Inflammatory macrophage treated with lipopolysaccharide for 4 hours (primary cell): Measurements from ENCODE around the gene CHKA.
"Not testable (repeated sequence)": the region's sequence is repeated elsewhere in the genome, so short reads cannot be mapped to it uniquely, and the experiment has no call there.

Experiments used
- DNase-seq: peaks from one replicate; pipeline ENCODE4 v3.0.0-alpha.2; 2020

CHKA gene

GRCh38 chr11:68115285-68115684, 5.9 kb downstream of the CHKA start:
- DNase-seq: peak; percentile 55

- peak; percentile 67 for DNase-seq
Observed at GRCh38 chr11:68113986-68114385, 7.2 kb downstream of the CHKA start.

DNA sequence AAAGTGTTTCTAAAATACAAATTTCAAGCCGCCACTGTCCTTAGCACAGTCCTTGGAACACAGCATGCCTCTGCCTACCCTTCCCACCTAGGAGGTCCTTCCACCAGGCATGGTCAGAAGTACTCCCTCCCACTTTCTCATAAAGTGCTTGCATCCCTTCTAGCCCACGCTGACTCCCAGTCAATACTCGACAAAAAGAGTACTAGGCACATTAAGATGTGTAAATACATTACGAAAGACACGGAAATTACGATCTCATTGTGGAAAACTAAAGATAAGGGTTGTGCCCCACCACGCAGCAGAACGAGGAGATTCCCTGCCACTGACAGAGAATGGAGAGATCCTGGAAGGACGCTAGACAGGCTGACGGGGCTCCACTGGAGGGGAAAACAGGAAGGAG, 13.5 kb downstream of the CHKA start:
- no peak for DNase-seq

DNA sequence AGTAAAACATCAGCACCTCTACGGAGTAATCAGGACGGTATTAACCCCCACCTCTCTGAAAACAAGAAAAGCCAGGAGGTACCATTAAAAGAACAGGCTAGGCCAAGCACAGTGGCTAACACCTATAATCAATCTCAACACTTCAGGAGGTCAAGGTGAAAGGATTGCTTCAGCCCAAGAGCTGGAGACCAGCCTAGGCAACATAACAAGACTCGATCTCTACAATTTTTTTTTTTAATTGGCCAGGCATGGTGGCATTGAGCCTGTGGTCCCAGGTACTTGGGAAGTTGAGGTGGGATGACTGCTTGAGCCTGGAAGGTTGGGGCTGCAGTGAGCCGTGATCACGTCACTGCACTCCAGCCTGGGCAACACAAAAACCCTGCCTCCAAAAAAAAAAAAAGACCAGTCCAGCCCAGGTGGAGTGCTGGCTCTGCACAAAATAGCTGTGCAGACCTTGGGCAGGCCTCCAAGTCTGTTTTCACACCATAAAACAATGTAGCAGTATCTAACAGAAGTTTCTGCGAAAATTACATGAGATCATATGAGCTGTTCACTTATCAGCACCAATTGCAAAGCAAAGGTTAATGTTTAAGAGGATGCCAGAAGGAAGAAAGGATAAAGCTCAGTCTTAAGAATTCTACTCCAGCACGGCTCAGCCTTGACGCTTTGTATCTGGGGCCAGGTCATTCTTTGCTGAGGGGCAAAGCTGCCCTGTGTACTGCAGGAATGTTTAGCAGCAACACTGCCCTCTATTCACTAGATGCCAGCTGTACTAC, 14.8 kb downstream of the CHKA start:
- no peak for DNase-seq

DNA sequence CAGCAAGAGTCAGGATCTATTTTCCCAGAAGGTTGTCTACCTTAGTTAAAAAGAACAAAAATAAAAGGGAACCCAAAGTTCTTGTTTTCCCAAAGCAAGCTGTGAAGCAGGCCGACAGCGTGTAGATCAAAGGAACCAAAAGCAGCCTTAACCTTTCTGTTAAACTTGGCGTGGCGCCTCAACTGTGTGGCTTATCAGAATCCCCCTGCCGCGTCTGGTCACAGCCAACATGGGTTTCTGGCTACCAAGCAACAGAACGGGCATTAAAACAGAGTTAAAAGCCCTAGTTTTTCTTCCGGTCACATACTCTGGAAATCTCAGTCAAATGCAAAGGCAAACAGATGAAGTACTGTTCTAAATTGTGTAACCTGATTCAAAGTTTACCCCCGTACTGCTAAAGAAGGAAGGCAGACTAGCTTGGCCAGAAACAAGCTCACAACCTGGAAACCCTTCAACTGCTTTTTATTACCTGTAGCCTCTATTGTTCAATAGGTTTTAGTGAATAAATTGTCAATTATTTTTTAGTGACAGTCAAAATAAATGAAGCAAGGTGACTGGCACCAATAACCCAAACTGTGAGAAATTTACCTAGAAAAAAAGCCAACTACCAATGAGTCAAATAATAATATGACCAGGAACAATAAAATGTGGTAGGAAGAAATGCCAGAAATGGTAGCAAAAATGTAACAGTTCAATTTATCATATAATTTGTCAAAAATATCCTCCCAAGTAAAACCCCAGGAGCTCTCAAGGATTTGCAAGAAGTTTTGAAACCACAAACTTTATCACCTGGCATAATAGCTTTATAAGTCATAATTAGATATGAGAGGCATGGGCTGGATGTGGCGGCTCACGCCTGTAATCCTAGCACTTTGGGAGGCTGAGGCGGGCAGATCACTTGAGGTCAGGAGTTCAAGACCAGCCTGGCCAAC, 21.4 kb downstream of the CHKA start:
- DNase-seq: no peak

DNA sequence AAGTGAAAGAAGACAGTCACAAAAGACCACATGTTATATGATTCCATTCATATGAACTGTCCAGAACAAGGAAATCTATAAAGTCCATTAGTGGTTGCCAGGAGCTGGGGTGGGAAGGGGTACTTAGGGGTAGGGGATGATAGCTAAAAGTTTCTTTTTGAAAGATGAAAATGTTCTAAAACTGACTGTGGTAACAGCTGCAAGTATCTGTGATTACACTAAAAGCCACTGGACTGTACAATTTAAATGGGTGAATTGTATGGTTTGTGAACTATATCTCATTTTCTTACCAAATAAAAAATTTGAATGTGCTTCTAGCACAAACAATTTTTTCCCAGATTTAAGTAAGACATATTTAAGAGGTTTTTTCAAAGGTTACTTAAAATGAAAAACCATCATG, 22.1 kb downstream of the CHKA start:
- DNase-seq: no peak

GRCh38 chr11:68096962-68097361, 24.2 kb downstream of the CHKA start:
- DNase-seq: no peak

- no peak for DNase-seq
Observed at GRCh38 chr11:68093565-68093964, 27.6 kb downstream of the CHKA start.

GRCh38 chr11:68092946-68093345, 28.2 kb downstream of the CHKA start:
- DNase-seq: not testable (repeated sequence)

GRCh38 chr11:68092411-68092810, 28.8 kb downstream of the CHKA start:
- DNase-seq: no peak

DNA sequence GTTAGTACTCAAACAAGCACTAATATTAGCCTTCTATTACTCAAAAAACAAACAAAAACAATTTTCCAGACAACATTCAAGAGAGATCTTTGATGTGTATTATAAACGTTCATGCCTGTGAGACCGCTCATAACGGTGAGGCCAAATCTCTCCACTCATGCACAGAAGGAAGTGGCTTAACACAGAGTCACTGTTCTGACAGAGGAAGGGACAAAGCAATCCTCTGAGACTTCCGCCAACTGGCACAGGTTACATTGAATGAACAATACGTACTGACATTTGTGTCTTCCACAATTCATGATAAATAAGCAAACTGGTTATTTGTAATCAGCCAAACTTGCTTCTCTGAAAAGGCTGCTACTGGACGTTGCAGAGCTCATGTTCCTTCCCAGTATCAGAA, 30.5 kb downstream of the CHKA start:
- DNase-seq: peak; percentile 49

GRCh38 chr11:68090287-68090686, 30.9 kb downstream of the CHKA start:
- DNase-seq: no peak

GRCh38 chr11:68089679-68090078, 31.5 kb downstream of the CHKA start:
- DNase-seq: no peak

- DNase-seq: no peak
Observed at GRCh38 chr11:68083517-68083916, 37.7 kb downstream of the CHKA start.

DNA sequence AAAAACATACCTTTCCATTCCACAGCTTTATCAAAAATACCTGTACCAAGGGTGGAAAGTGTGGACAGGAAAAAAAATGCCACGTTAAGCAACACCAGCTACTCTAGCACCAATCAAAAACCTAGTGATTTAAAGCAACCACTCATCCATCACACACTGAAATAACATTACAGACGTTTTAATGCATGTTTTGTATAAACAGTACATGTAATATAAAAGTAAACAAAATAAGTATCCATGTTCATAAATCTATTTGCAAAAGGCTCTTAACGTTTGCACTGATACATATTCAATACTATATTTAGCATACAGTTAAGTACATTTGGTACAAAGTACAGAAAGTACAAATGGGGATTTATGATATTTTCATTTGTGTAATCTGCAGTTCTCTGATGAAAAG, 38.7 kb downstream of the CHKA start:
- DNase-seq: no peak

- DNase-seq: no peak
Observed at GRCh38 chr11:68081691-68082090, 39.5 kb downstream of the CHKA start.

DNA sequence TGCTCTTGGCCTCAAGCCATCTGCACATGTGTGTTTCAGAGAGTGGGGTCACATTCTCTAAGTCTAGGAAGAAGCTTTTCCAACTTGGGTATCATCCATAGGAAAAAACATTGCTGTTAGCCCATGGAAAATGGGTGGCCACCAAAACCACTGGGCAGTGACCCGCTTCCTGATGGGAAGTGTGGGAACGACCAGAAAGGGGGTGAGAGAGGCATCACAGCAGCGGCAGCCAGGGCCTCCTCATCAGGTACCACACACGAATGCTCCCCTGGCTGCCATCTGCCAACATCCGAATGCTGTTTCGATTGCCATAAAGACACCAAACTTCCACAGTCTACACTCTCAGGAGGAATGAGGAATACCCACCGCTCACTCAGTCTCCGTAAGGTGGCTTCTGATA, 40.3 kb downstream of the CHKA start:
- no peak for DNase-seq

DNA sequence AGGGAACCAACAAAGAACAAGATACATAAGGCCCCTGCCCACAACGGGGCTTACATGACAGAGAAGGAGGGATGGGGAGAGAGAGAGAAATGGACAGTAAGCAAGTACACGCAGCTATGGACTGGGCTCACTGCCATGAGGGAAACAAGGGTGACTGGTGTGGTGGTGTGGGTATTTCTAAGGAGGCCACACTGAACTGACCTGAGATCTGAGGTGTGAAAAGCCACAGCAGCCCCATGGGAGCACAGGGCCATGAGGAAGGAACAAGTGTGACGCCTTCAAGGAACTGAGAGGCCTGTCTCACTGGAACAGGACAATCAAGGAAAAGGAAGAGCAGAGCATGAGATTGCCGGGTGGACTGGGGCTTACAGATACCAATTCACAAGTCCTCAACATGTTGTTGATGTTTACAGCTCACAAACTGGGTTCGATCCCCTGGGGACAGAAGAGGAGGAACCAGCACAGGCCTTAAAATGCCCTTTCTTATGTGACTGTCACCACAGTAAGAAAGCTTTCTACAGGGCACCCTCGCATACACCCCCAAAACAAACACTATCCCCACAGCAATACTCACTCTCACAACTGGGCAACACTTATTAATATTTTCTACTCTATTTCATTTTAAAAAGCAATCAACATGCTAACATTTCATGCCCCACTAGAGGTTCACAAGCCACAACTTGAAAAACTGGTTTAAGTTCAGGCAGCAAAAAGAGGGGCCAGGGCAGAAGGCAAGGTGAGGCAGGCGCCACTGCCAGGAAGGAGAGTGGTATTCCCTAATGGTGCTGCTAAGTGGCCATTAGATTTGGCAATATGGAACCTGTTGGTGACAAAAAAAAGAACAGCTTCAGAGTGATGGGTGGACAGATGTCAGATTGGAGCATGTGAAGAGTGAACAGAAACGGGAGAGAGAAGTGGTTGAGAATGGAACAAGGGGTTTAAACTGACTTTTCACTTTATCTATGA, 43.3 kb downstream of the CHKA start:
- no peak for DNase-seq

DNA sequence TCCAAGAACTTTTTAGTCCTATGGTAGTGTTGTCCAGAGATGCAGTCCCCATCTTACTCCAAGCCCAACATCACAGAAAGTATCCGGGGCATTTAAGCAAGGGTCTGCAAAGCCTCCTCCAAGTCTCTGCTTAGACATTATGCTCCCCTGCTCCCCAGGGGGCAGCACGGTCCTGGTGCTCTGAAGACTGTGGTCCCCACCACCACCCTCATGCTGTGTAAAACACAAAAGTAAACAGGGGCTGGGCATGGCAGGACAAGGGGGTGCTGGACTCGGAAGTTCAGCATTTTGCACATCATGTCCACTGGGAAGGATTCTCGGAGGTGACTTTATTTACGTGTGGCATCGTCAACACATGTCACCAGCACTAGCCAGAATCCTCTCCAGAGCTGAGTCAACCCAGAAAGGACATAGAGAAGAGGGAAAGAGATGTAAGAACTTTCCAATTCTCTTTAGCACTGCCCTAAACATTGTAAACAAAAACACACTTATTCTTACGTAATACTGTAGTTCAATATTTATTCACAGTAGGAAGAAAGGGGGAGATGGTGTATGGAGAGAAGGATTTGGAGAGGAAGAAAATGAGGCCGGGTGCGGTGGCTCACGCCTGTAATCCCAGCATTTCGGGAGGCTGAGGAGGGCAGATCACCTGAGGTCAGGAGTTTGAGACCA, 44.7 kb downstream of the CHKA start:
- DNase-seq: no peak

DNA sequence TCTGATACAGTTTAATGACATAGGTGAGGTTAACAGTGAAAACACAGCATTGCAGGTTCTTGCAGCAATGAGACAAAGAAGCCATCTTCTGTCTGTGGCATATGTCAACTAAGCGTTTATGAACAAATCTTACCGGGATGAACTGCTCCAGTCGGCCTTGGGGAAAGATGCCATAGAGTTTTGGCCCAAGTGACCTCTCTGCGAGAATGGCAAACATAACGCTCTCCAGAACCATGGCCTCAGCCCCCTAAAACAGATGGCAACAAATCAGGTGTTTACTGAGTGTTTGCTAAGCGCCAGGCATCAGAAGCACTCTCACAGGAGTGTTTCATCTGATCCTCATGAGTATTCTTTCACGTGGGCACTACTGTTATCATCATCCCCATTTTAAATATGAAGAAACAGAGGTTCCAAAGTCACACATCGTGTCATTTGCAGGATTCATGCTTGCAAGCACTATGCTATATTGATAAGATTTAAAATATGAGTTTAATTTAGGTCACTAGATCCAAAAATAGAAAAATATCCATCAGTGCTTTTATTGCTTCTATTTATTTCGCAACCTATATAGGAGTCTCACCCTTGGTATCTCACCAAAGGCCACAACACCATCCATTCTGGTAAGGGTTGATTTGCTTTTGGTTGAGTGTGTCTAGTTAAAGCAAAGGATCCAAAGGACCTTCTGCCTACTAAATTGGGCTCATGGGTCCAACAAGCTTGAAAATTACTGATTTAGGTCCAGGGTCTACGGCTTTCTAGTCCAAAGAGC, 46.4 kb downstream of the CHKA start:
- DNase-seq: no peak

GRCh38 chr11:68071281-68072048, 49.7 kb downstream of the CHKA start:
- DNase-seq: no peak
